Mesenchymal stem cell (in vitro differentiated cells and primary cell): ENCODE data around the gene ESD.

Source experiments
- DNase-seq: peaks from one replicate; pipeline ENCODE4 v3.0.0-alpha.2; 2013
- H2AFZ ChIP-seq: one replicate; pipeline ENCODE4 v1.6.1; 2013; ENCODE audit warnings: low read depth, mild to moderate bottlenecking, control low read depth, inconsistent platforms, low read length, moderate library complexity
- H2AK5ac ChIP-seq: 2 replicates; pipeline ENCODE4 v1.6.1; 2013; ENCODE audit warnings: low read length, moderate library complexity, mild to moderate bottlenecking, inconsistent platforms; ENCODE audit not compliant: severe bottlenecking
- H2BK120ac ChIP-seq: one replicate; pipeline ENCODE4 v1.6.1; 2013; ENCODE audit warnings: low read depth, mild to moderate bottlenecking, inconsistent platforms, low read length, moderate library complexity
- H2BK12ac ChIP-seq, 2 experiments: one replicate each; pipeline ENCODE4 v1.6.1; 2013; ENCODE audit warnings: inconsistent platforms in 2 of 2, low read length in 2 of 2, mild to moderate bottlenecking in 2 of 2, moderate library complexity in 2 of 2, control low read depth in 1 of 2
- H2BK15ac ChIP-seq: one replicate; pipeline ENCODE4 v1.6.1; 2013; ENCODE audit warnings: mild to moderate bottlenecking, low read depth, inconsistent platforms; ENCODE audit not compliant: poor library complexity, severe bottlenecking
- H2BK5ac ChIP-seq: 2 replicates; pipeline ENCODE4 v1.6.1; 2013; ENCODE audit warnings: low read depth, mild to moderate bottlenecking, low read length, control low read depth, inconsistent platforms; ENCODE audit not compliant: poor library complexity, severe bottlenecking
- H3K14ac ChIP-seq, 2 experiments: one replicate each; pipeline ENCODE4 v1.6.1; 2013; ENCODE audit warnings: inconsistent platforms in 2 of 2, low read length in 2 of 2, control low read depth in 1 of 2, mild to moderate bottlenecking in 1 of 2, moderate library complexity in 1 of 2
- H3K18ac ChIP-seq, 2 experiments: one replicate each; pipeline ENCODE4 v1.6.1; 2013; ENCODE audit warnings: inconsistent platforms in 2 of 2, low read length in 2 of 2, control low read depth in 1 of 2, low read depth in 1 of 2, mild to moderate bottlenecking in 1 of 2
- H3K23ac ChIP-seq, 2 experiments: one replicate each; pipeline ENCODE4 v1.6.1; 2013; ENCODE audit warnings: inconsistent platforms in 2 of 2, low read length in 2 of 2, mild to moderate bottlenecking in 2 of 2, moderate library complexity in 2 of 2, control low read depth in 1 of 2
- H3K27ac ChIP-seq: 2 replicates; pipeline ENCODE4 v1.5.1; 2013; ENCODE audit warnings: mild to moderate bottlenecking, moderate library complexity, low read length, control low read depth, inconsistent platforms; ENCODE audit not compliant: poor library complexity, severe bottlenecking
- H3K27me3 ChIP-seq, 2 experiments: 2 replicates each; pipeline versions ENCODE4 v1.6.1 to v1.7.0; 2013; ENCODE audit warnings: low read length in 2 of 2, mild to moderate bottlenecking in 2 of 2, moderate library complexity in 2 of 2, control low read depth in 1 of 2, inconsistent platforms in 1 of 2; ENCODE audit not compliant: control insufficient read depth in 1 of 2, insufficient read depth in 1 of 2
- H3K36me3 ChIP-seq, 2 experiments: 2 replicates each; pipeline versions ENCODE4 v1.6.1 to v1.7.0; 2013; ENCODE audit warnings: low read length in 2 of 2, control low read depth in 1 of 2, inconsistent platforms in 1 of 2, low read depth in 1 of 2, mild to moderate bottlenecking in 1 of 2; ENCODE audit not compliant: insufficient read depth in 2 of 2, control insufficient read depth in 1 of 2
- H3K4ac ChIP-seq, 2 experiments: one replicate each; pipeline ENCODE4 v1.6.1; 2013; ENCODE audit warnings: inconsistent platforms in 2 of 2, low read length in 2 of 2, mild to moderate bottlenecking in 2 of 2, moderate library complexity in 2 of 2, control low read depth in 1 of 2, low read depth in 1 of 2
- H3K4me1 ChIP-seq: 2 replicates; pipeline ENCODE4 v1.6.1; 2013; ENCODE audit warnings: low read depth, low read length, control low read depth; ENCODE audit not compliant: control insufficient read depth, insufficient read depth
- H3K4me2 ChIP-seq: 2 replicates; pipeline ENCODE4 v1.6.1; 2013; ENCODE audit warnings: low read length, mild to moderate bottlenecking, inconsistent platforms; ENCODE audit not compliant: poor library complexity, severe bottlenecking
- H3K4me3 ChIP-seq, 2 experiments: 2 replicates each; pipeline versions ENCODE4 v1.5.1 to v1.7.0; 2013; ENCODE audit warnings: low read length in 2 of 2, mild to moderate bottlenecking in 2 of 2, control low read depth in 1 of 2, low read depth in 1 of 2; ENCODE audit not compliant: insufficient read depth in 1 of 2
- H3K79me1 ChIP-seq: replicated peaks from 2 replicates; pipeline ENCODE4 v1.6.1; 2013; ENCODE audit warnings: mild to moderate bottlenecking, control low read depth, low read length, inconsistent platforms; ENCODE audit not compliant: poor library complexity, severe bottlenecking
- H3K9ac ChIP-seq: 2 replicates; pipeline ENCODE4 v1.7.0; 2013; ENCODE audit warnings: mild to moderate bottlenecking, low read length, moderate library complexity
- H3K9me3 ChIP-seq: 2 replicates; pipeline ENCODE4 v1.7.0; 2013; ENCODE audit warnings: mild to moderate bottlenecking, low read length; ENCODE audit not compliant: control insufficient read depth
- H4K8ac ChIP-seq: one replicate; pipeline ENCODE4 v1.6.1; 2013; ENCODE audit warnings: inconsistent platforms, mild to moderate bottlenecking, low read length, moderate library complexity
- H4K91ac ChIP-seq: one replicate; pipeline ENCODE4 v1.6.1; 2013; ENCODE audit warnings: mild to moderate bottlenecking, low read length, inconsistent platforms
- WGBS: methylation state at CpG from one replicate; pipeline ENCODE4 v1.1.7; 2013; ENCODE audit warnings: mixed read lengths; 5-methylcytosine and 5-hydroxymethylcytosine counted together

The ESD gene

GRCh38 chr13:46803586-46803985 lies 6.6 kb upstream of the ESD start:
- H3K36me3 ChIP-seq = no peaks in the 10 kb centered on the region
- H3K9ac ChIP-seq = peak overlapping the region; percentile 16
- no peak overlapping the region for H3K4me3 ChIP-seq
- H2BK12ac ChIP-seq = no peak overlapping the region
- H2BK15ac ChIP-seq = no peak overlapping the region
- no peak overlapping the region for H4K91ac ChIP-seq
- no peak overlapping the region for H3K18ac ChIP-seq
- no peak overlapping the region for H2AK5ac ChIP-seq
- H3K4me2 ChIP-seq = no peak overlapping the region
- H2AFZ ChIP-seq = no peak overlapping the region
- no peak overlapping the region for H4K8ac ChIP-seq
- no peak overlapping the region for H3K14ac ChIP-seq
- WGBS = 88% methylated on average over 3 of the region's 5 CpGs
- H2BK120ac ChIP-seq = no peak overlapping the region
- no peak overlapping the region for H3K4ac ChIP-seq
- no peaks in the 10 kb centered on the region for H3K79me1 ChIP-seq
- H3K27me3 ChIP-seq = no peaks in the 10 kb centered on the region
- peak overlapping the region; percentile 82 for H3K27ac ChIP-seq
- H3K9me3 ChIP-seq = no peaks in the 10 kb centered on the region
- DNase-seq = no peak
- no peak overlapping the region for H2BK5ac ChIP-seq
- no peak overlapping the region for H3K23ac ChIP-seq
- H3K4me1 ChIP-seq = no peaks in the 10 kb centered on the region

- no peak overlapping the region for H2AFZ ChIP-seq
- no peak overlapping the region for H2BK5ac ChIP-seq
- no peak overlapping the region for H3K14ac ChIP-seq
- H3K4me1 ChIP-seq = peaks cover 6% of the 10 kb centered on the region
- no peak overlapping the region for H2BK120ac ChIP-seq
- H3K27ac ChIP-seq = no peak overlapping the region
- no peak overlapping the region for H4K91ac ChIP-seq
- H3K36me3 ChIP-seq = no peaks in the 10 kb centered on the region
- H2BK12ac ChIP-seq = no peak overlapping the region
- no peak overlapping the region for H3K23ac ChIP-seq
- H3K27me3 ChIP-seq = no peaks in the 10 kb centered on the region
- no peak overlapping the region for H4K8ac ChIP-seq
- no peak overlapping the region for H2AK5ac ChIP-seq
- no peak overlapping the region for H2BK15ac ChIP-seq
- no peak overlapping the region for H3K4me3 ChIP-seq
- H3K4me2 ChIP-seq = no peak overlapping the region
- H3K4ac ChIP-seq = no peak overlapping the region
- no peaks in the 10 kb centered on the region for H3K79me1 ChIP-seq
- WGBS = 21% methylated on average over 1 of the region's 1 CpG
- no peak overlapping the region for H3K9ac ChIP-seq
- H3K9me3 ChIP-seq = no peaks in the 10 kb centered on the region
- H3K18ac ChIP-seq = no peak overlapping the region
- DNase-seq = no peak
Observed at GRCh38 chr13:46801858-46802257, 4.9 kb upstream of the ESD start.

- 85% methylated on average over 2 of the region's 4 CpGs for WGBS
- Histone ChIP-seq H2BK12ac (no peak overlapping the region), H3K4ac (no peak overlapping the region), H2BK15ac (no peak overlapping the region), H3K18ac (no peak overlapping the region), H3K23ac (no peak overlapping the region), H3K36me3 (peaks cover 0 to 8% of the 10 kb centered on the region in 2 experiments), H2AFZ (no peak overlapping the region), H3K4me2 (no peak overlapping the region), H3K14ac (no peak overlapping the region), H2BK5ac (no peak overlapping the region), H2BK120ac (no peak overlapping the region), H3K9ac (no peak overlapping the region), H4K8ac (no peak overlapping the region), H3K79me1 (peaks cover 4% of the 10 kb centered on the region), H3K27ac (no peak overlapping the region), H3K4me3 (no peak overlapping the region), H3K9me3 (no peaks in the 10 kb centered on the region), H2AK5ac (peak overlapping the region; percentile 89), H3K4me1 (peaks cover 14% of the 10 kb centered on the region), H3K27me3 (no peaks in the 10 kb centered on the region), H4K91ac (no peak overlapping the region)
- no peak for DNase-seq
Observed at GRCh38 chr13:46799139-46799538, 2.2 kb upstream of the ESD start.

GRCh38 chr13:46797501-46798237 lies 708 bp upstream of the ESD start:
- H3K4ac ChIP-seq = peak overlapping the region in 1 of 2 experiments; percentile 59
- peaks cover 0 to 20% of the 10 kb centered on the region in 2 experiments for H3K36me3 ChIP-seq
- peak overlapping the region; percentile 67 for H3K4me2 ChIP-seq
- no peaks in the 10 kb centered on the region for H3K9me3 ChIP-seq
- H2BK12ac ChIP-seq = peak overlapping the region in 1 of 2 experiments; percentile 42
- H2BK120ac ChIP-seq = peak overlapping the region; percentile 80
- H2AK5ac ChIP-seq = peak overlapping the region; percentile 70
- peak overlapping the region; percentile 91 for H3K27ac ChIP-seq
- H2AFZ ChIP-seq = peak overlapping the region; percentile 97
- H3K14ac ChIP-seq = peak overlapping the region in 1 of 2 experiments; percentile 26
- WGBS = 78% methylated on average over 8 of the region's 9 CpGs
- H3K9ac ChIP-seq = peak overlapping the region; percentile 98
- DNase-seq = no peak
- H3K79me1 ChIP-seq = peaks cover 5% of the 10 kb centered on the region
- H3K4me1 ChIP-seq = peaks cover 14% of the 10 kb centered on the region
- peak overlapping the region; percentile 44 to 93 for H3K4me3 ChIP-seq
- peak overlapping the region; percentile 33 for H2BK5ac ChIP-seq
- no peak overlapping the region for H3K23ac ChIP-seq
- peak overlapping the region; percentile 73 for H4K91ac ChIP-seq
- H3K18ac ChIP-seq = peak overlapping the region; percentile 73 to 94
- H4K8ac ChIP-seq = peak overlapping the region; percentile 98
- peak overlapping the region; percentile 49 for H2BK15ac ChIP-seq
- no peaks in the 10 kb centered on the region for H3K27me3 ChIP-seq
